H1 (cell line): ENCODE measurements around the gene PPM1F. TPM values are rescaled to one million over a fixed set of nuclear protein-coding genes. Genes with fewer than 3 reads are reported as not detected.
A peak's percentile ranks its signal among the peaks of the same experiment; 100 is the strongest.

Experiments
- CTCF ChIA-PET: fragments of 300-600 bp; sonication (Branson Sonifier 250); formaldehyde crosslinking; loops from one replicate; lab custom pipeline; 2021; ENCODE audit not compliant: partially characterized antibody; lab: Charles Lee
- POLR2A ChIA-PET: fragments of 300-600 bp; sonication (Branson Sonifier 250); formaldehyde crosslinking; loops from one replicate; lab custom pipeline; 2021; ENCODE audit warnings: inconsistent platforms; ENCODE audit not compliant: partially characterized antibody; lab: Charles Lee
- DNase-seq, 2 experiments: peaks; one replicate each; pipeline versions ENCODE4 v3.0.0 to v3.0.0-alpha.2; 2010 to 2022; ENCODE audit warnings: low spot score in 2 of 2, low read depth in 1 of 2, mixed read lengths in 1 of 2
- FAIRE-seq: peaks from 2 replicates; lab custom pipeline; 2011; peaks lifted over from hg19 to GRCh38; lab: Jason Lieb, UNC
- H2AFZ ChIP-seq: 2 replicates; pipeline ENCODE4 v1.8.1; 2012; ENCODE audit warnings: low read length, inconsistent platforms
- H2AK5ac ChIP-seq: 2 replicates; pipeline ENCODE4 v1.6.1; 2013; ENCODE audit warnings: low read depth, low read length
- H2BK120ac ChIP-seq: replicated peaks from 2 replicates; pipeline ENCODE3; 2013; ENCODE audit warnings: low read depth, low read length, inconsistent platforms
- H2BK12ac ChIP-seq: 2 replicates; pipeline ENCODE4 v1.6.1; 2013; ENCODE audit warnings: low read depth, low read length
- H2BK15ac ChIP-seq: 2 replicates; pipeline ENCODE4 v1.6.1; 2013; ENCODE audit warnings: low read length
- H2BK20ac ChIP-seq: 2 replicates; pipeline ENCODE4 v1.6.1; 2013; ENCODE audit warnings: low read length
- H2BK5ac ChIP-seq: 2 replicates; pipeline ENCODE4 v1.6.1; 2013; ENCODE audit warnings: low read depth, low read length
- H3K14ac ChIP-seq: 2 replicates; pipeline ENCODE4 v1.6.1; 2013; ENCODE audit warnings: inconsistent platforms; ENCODE audit not compliant: insufficient read length
- H3K18ac ChIP-seq: 2 replicates; pipeline ENCODE4 v1.6.1; 2013; ENCODE audit warnings: low read length; ENCODE audit errors: extremely low read depth
- H3K23ac ChIP-seq: 2 replicates; pipeline ENCODE4 v1.6.1; 2013; ENCODE audit warnings: inconsistent platforms; ENCODE audit not compliant: insufficient read length
- H3K23me2 ChIP-seq: 2 replicates; pipeline ENCODE4 v1.6.1; 2013; ENCODE audit warnings: low read depth, low read length
- H3K27ac ChIP-seq: 2 replicates; pipeline ENCODE4 v1.6.1; 2011; ENCODE audit warnings: low read depth, low read length, inconsistent platforms
- H3K27me3 ChIP-seq, 4 experiments: replicated peaks in 1 of 4; 1 replicate in 1 of 4; 2 replicates in 3 of 4; pipeline versions ENCODE4 v1.6.1 to v1.8.1; 2011 to 2013; ENCODE audit warnings: low read length in 3 of 4, mild to moderate bottlenecking in 3 of 4, inconsistent platforms in 2 of 4, mixed read lengths in 2 of 4, moderate library complexity in 1 of 4; ENCODE audit not compliant: control insufficient read depth in 3 of 4, insufficient read depth in 3 of 4; ENCODE audit errors: extremely low read depth in 1 of 4
- H3K36me3 ChIP-seq, 4 experiments: 2 replicates each; pipeline versions ENCODE4 v1.6.1 to v1.8.1; 2011 to 2013; ENCODE audit warnings: mild to moderate bottlenecking in 4 of 4, low read length in 3 of 4, moderate library complexity in 2 of 4, control low read depth in 1 of 4, inconsistent platforms in 1 of 4; ENCODE audit not compliant: insufficient read depth in 4 of 4, control insufficient read depth in 2 of 4
- H3K4ac ChIP-seq: replicated peaks from 2 replicates; pipeline ENCODE3; 2013; ENCODE audit warnings: low read length, low read depth, mixed read lengths, inconsistent platforms; ENCODE audit not compliant: insufficient read length
- H3K4me1 ChIP-seq, 4 experiments: replicated peaks in 1 of 4; 1 replicate in 1 of 4; 2 replicates in 3 of 4; pipeline versions ENCODE4 v1.6.1 to v1.8.1; 2011 to 2013; ENCODE audit warnings: low read length in 3 of 4, inconsistent platforms in 2 of 4, mixed read lengths in 1 of 4; ENCODE audit not compliant: insufficient read depth in 4 of 4, control insufficient read depth in 3 of 4
- H3K4me2 ChIP-seq, 2 experiments: 2 replicates each; pipeline versions ENCODE4 v1.6.1 to v1.8.1; 2011 to 2013; ENCODE audit warnings: low read depth in 2 of 2, low read length in 2 of 2, control low read depth in 1 of 2, inconsistent platforms in 1 of 2, mild to moderate bottlenecking in 1 of 2; ENCODE audit not compliant: insufficient read depth in 1 of 2
- H3K4me3 ChIP-seq, 4 experiments: fragments of 200-600, 300-600 bp in 1 of 4; sonication (generic), shearing (Covaris generic), sonication (Bioruptor Twin) in 1 of 4; 2 replicates each; pipeline versions ENCODE4 v1.5.1 to v1.8.1; 2011 to 2016; ENCODE audit warnings: low read length in 4 of 4, low read depth in 3 of 4, control low read depth in 2 of 4, inconsistent platforms in 2 of 4, mild to moderate bottlenecking in 2 of 4, mixed read lengths in 1 of 4, moderate library complexity in 1 of 4; ENCODE audit not compliant: insufficient read depth in 2 of 4; ENCODE audit errors: extremely low read depth in 1 of 4
- H3K56ac ChIP-seq: replicated peaks from 2 replicates; pipeline ENCODE3; 2013; ENCODE audit warnings: low read depth, mild to moderate bottlenecking, mixed read lengths, low read length, inconsistent platforms; ENCODE audit not compliant: insufficient read length
- H3K79me1 ChIP-seq: 2 replicates; pipeline ENCODE4 v1.6.1; 2013; ENCODE audit warnings: low read depth, low read length, control low read depth
- H3K79me2 ChIP-seq, 2 experiments: 2 replicates each; pipeline versions ENCODE4 v1.6.1 to v1.8.1; 2012 to 2013; ENCODE audit warnings: low read length in 2 of 2, mild to moderate bottlenecking in 2 of 2, inconsistent platforms in 1 of 2; ENCODE audit not compliant: insufficient read depth in 2 of 2, control insufficient read depth in 1 of 2
- H3K9ac ChIP-seq, 4 experiments: replicated peaks in 1 of 4; 1 replicate in 1 of 4; 2 replicates in 3 of 4; pipeline versions ENCODE4 v1.6.1 to v1.8.1; 2011 to 2013; ENCODE audit warnings: low read depth in 3 of 4, low read length in 3 of 4, control low read depth in 2 of 4, mild to moderate bottlenecking in 2 of 4, moderate library complexity in 2 of 4, inconsistent platforms in 1 of 4; ENCODE audit errors: extremely low read depth in 1 of 4
- H3K9me3 ChIP-seq, 2 experiments: 2 replicates each; pipeline versions ENCODE4 v1.6.1 to v1.8.1; 2012 to 2013; ENCODE audit warnings: mild to moderate bottlenecking in 2 of 2, moderate library complexity in 2 of 2, control low read depth in 1 of 2, inconsistent platforms in 1 of 2, low read depth in 1 of 2, low read length in 1 of 2, mixed read lengths in 1 of 2; ENCODE audit not compliant: insufficient read depth in 2 of 2
- H4K20me1 ChIP-seq, 2 experiments: replicated peaks in 1 of 2; 2 replicates each; pipeline versions ENCODE3 to v1.8.1; 2011 to 2013; ENCODE audit warnings: inconsistent platforms in 2 of 2, low read length in 2 of 2, mild to moderate bottlenecking in 1 of 2; ENCODE audit not compliant: insufficient read depth in 2 of 2, control insufficient read depth in 1 of 2
- H4K5ac ChIP-seq: 2 replicates; pipeline ENCODE4 v1.6.1; 2013; ENCODE audit warnings: low read length, low read depth, mixed read lengths, inconsistent platforms; ENCODE audit not compliant: insufficient read length
- H4K8ac ChIP-seq: 2 replicates; pipeline ENCODE4 v1.8.0; 2013; ENCODE audit warnings: mild to moderate bottlenecking, moderate library complexity, low read length, inconsistent platforms; ENCODE audit not compliant: insufficient read depth; ENCODE audit errors: extremely low read depth
- H4K91ac ChIP-seq: replicated peaks from 2 replicates; pipeline ENCODE3; 2013; ENCODE audit warnings: low read length, mixed read lengths, inconsistent platforms; ENCODE audit not compliant: insufficient read length
- CBX8 ChIP-seq: fragments of 300-800, 300-1000 bp; sonication (generic); IDR thresholded peaks from 2 replicates; pipeline ENCODE4 v1.7.1; 2016; ENCODE audit warnings: low read depth, low read length, borderline replicate concordance
- CEBPB ChIP-seq: IDR thresholded peaks from 2 replicates; pipeline ENCODE4 v1.6.1; 2012; ENCODE audit warnings: low read depth, low read length
- EZH2 ChIP-seq: fragments of 200-600 bp; sonication (generic); IDR thresholded peaks from 2 replicates; pipeline ENCODE4 v1.7.1; 2012; ENCODE audit warnings: low read depth, mild to moderate bottlenecking, moderate library complexity, low read length, inconsistent platforms; ENCODE audit not compliant: severe bottlenecking
- GTF2F1 ChIP-seq: IDR thresholded peaks from 2 replicates; pipeline ENCODE4 v1.6.1; 2012; ENCODE audit warnings: low read depth, low read length, improper control_type of control experiment, borderline replicate concordance
- JUN ChIP-seq: IDR thresholded peaks from 2 replicates; pipeline ENCODE4 v1.6.1; 2011; ENCODE audit warnings: low read depth, mild to moderate bottlenecking, improper control_type of control experiment, low read length
- KDM1A ChIP-seq: fragments of 200-600, 300-600 bp; sonication (generic); IDR thresholded peaks from 2 replicates; pipeline ENCODE4 v1.7.1; 2016; ENCODE audit warnings: mild to moderate bottlenecking, low read length, borderline replicate concordance
- MAX ChIP-seq: IDR thresholded peaks from 2 replicates; pipeline ENCODE4 v1.6.1; 2012; ENCODE audit warnings: inconsistent platforms
- POU5F1 ChIP-seq: IDR thresholded peaks from 2 replicates; pipeline ENCODE4 v1.6.1; 2011; ENCODE audit warnings: low read depth, mild to moderate bottlenecking, low read length, moderate library complexity
- SUZ12 ChIP-seq: fragments of 200-600 bp; sonication (generic); IDR thresholded peaks from 2 replicates; pipeline ENCODE4 v1.6.1; 2012; ENCODE audit warnings: mild to moderate bottlenecking, inconsistent platforms, low read length, moderate library complexity, mixed read lengths
- TCF12 ChIP-seq: IDR thresholded peaks from 2 replicates; pipeline ENCODE4 v1.6.1; 2011; ENCODE audit warnings: low read depth, mild to moderate bottlenecking, low read length
- TEAD4 ChIP-seq: IDR thresholded peaks from 2 replicates; pipeline ENCODE4 v1.6.1; 2012; ENCODE audit warnings: low read depth, low read length, inconsistent platforms, mixed read lengths
- YY1 ChIP-seq: IDR thresholded peaks from 2 replicates; pipeline ENCODE4 v1.6.1; 2011; ENCODE audit warnings: low read depth, mild to moderate bottlenecking, low read length
- WGBS, 2 experiments: shearing (Covaris generic) in 1 of 2; methylation state at CpG; one replicate each; pipeline versions ENCODE4 v1.1.6 to v1.1.7; 2013 to 2015; ENCODE audit warnings: low lambda C conversion rate in 2 of 2, mixed read lengths in 2 of 2, inconsistent platforms in 1 of 2, low coverage in 1 of 2, missing lambda C conversion rate in 1 of 2; ENCODE audit not compliant: insufficient replicate concordance in 2 of 2, insufficient coverage in 1 of 2, insufficient read length in 1 of 2; ENCODE audit errors: extremely low coverage in 1 of 2, missing lambda C conversion rate in 1 of 2; 5-methylcytosine and 5-hydroxymethylcytosine counted together
- polyA plus RNA-seq, 7 experiments: library from polyadenylated mRNA; depleted of rRNA in 3 of 7; stranded (reverse) in 5 of 7; unstranded in 2 of 7; fragments of >200 nt in 5 of 7; fragments of 200-250 nt in 2 of 7; gene quantifications; 1 replicate in 5 of 7; 2 replicates in 1 of 7; 4 replicates in 1 of 7; pipeline versions ENCODE4 v1.2.1 to v1.2.3, GENCODE V29; 2011 to 2013; ENCODE audit warnings: missing spikeins in 2 of 7, mixed read lengths in 2 of 7
- total RNA-seq: library from RNA; stranded (reverse); fragmentation: NEBNext Ultra II Directional; extraction: Animal tissue kit (Norgen Biotek cat#: 25700); gene quantifications from 2 replicates; pipeline ENCODE4 v1.2.1, GENCODE V29; 2021

PPM1F gene
- total and polyA plus RNA-seq, 2 of the 8 experiments (the other 6 are each of a cell fraction or from before 2014, with no cell fraction given), result 12.4 to 22.8 TPM

GRCh38 chr22:21917181-21917958 lies 35.3 kb downstream of the PPM1F start:
- Histone ChIP-seq H2BK5ac (no peak overlapping the region; the same call in 1 of the 2 replicates), H3K27ac (0 out of 2 replicates have a peak overlapping the region, but pooled peaks have one; percentile 5), H3K36me3 (no peaks in the 10 kb centered on the region), H3K56ac (no peak overlapping the region), H3K9ac (no peak overlapping the region), H2BK20ac (0 out of 2 replicates have a peak overlapping the region, but pooled peaks have one; percentile 87), H2AK5ac (no peak overlapping the region; the same call in 1 of the 2 replicates), H2AFZ (no peak overlapping the region), H3K4me2 (peak overlapping the region in 1 of 2 experiments; percentile 36; a peak in 1 of 4 replicates), H3K27me3 (no peaks in the 10 kb centered on the region; a peak in 1 of 7 replicates), H3K79me1 (no peaks in the 10 kb centered on the region), H4K5ac (no peak overlapping the region), H3K4me1 (peaks cover 13 to 40% (median 30%) of the 10 kb centered on the region in 4 experiments), H3K9me3 (no peaks in the 10 kb centered on the region), H2BK120ac (no peak overlapping the region), H3K18ac (peak overlapping the region; percentile 78), H4K8ac (peak overlapping the region; percentile 48; the same call in 1 of the 2 replicates), H2BK15ac (0 out of 2 replicates have a peak overlapping the region, but pooled peaks have one; percentile 31), H3K23ac (no peak overlapping the region), H3K23me2 (no peaks in the 10 kb centered on the region), H4K20me1 (no peaks in the 10 kb centered on the region), H3K79me2 (no peaks in the 10 kb centered on the region), H3K14ac (no peak overlapping the region), H3K4me3 (no peak overlapping the region), H2BK12ac (peak overlapping the region; percentile 92; the same call in 1 of the 2 replicates), H3K4ac (no peak overlapping the region), H4K91ac (peak overlapping the region; percentile 83)
- FAIRE-seq, result no peak
- WGBS, 2 experiments, result 77% methylated on average over 17 of the region's 17 CpGs; no CpG with 5 or more reads in 1 of the 2 experiments
- CTCF ChIA-PET, result interaction anchor here (0.7 to 3.0 kb wide), 13 partner anchors 8 to 227 kb away, joined by 3 to 16 read pairs (median 3); no protein-coding TSS in a partner anchor
- POLR2A ChIA-PET, result interaction anchor here (1.0 to 2.2 kb wide), 4 partner anchors 10 to 22 kb away, joined by 3 to 9 read pairs (median 6); no protein-coding TSS in a partner anchor
- DNase-seq, result no peak
- no peak for TF ChIP-seq JUN
- no peak for TF ChIP-seq SUZ12
- no peak for TF ChIP-seq POU5F1
- no peak for TF ChIP-seq TEAD4
- TF ChIP-seq GTF2F1, result no peak
- no peak for TF ChIP-seq EZH2
- peak; percentile 59 for TF ChIP-seq MAX
- TF ChIP-seq CEBPB, result no peak
- no peak for TF ChIP-seq TCF12
- no peak for TF ChIP-seq KDM1A
- TF ChIP-seq CBX8, result no peak
- no peak for TF ChIP-seq YY1
